Erythroblast (primary cell): ENCODE results near the gene PRKCZ.

Experiments used
- GATA1 ChIP-seq: IDR thresholded peaks from 2 replicates; pipeline ENCODE4 v1.6.1; 2011; ENCODE audit warnings: low read depth, mild to moderate bottlenecking, control low read depth, low read length, moderate library complexity
- POLR2A ChIP-seq: IDR thresholded peaks from 2 replicates; pipeline ENCODE4 v1.6.1; 2011; ENCODE audit warnings: mild to moderate bottlenecking, low read length

DNA sequence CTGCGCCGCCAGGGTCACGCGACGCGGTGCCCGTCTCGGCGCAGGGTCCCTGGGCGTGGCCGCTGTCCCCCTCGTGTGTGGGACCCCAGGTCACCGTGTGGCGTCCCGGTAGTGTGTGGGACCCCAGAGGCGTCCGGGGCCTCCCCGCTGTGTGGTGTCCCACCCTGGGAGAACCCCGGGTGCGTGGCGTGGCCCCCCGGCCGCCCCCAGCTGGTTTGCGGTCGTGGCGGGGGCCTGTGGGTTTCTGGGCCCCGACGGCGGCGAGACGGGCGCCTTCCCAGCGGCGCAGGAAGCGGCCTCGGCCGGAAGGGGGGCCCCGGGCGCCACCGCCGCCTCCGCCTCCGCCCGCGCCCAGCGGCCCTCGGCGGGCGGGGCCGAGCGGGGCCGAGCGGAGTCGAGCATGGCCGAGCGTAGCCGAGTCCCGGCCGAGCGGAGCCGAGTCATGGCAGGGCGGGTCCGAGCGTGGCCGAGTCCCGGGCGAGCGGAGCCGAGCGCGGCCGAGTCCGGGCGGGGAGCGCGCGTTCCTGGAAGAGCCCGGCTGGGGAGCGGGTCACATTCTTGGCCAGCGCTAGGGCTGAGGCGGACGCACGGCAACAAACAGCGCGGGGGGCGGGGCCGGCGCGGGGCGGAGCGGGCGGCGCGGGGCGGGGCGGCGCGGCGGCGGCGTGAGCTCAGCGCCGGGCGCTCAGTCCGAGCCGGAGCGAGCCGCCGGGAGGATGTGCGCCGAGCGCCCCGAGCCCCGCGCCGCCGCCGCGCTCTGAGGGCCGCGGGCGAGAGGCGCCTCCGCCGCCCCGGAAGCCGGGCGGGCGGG is 177.3 kb downstream of the PRKCZ start:
- TF ChIP-seq POLR2A (peak; percentile 79), GATA1 (no peak)
